ENCODE data around the gene ALOX12B. TPM values are rescaled to one million over a fixed set of nuclear protein-coding genes. Genes with fewer than 3 reads are reported as not detected.
A peak's percentile ranks its signal among the peaks of the same experiment; 100 is the strongest.

ALOX12B gene
- total and polyA plus RNA-seq, 2 donors (not counting 3 experiments of a cell fraction or from before 2014, with no cell fraction given) = not detected

GRCh38 chr17:8057691-8058114, 29.8 kb downstream of the ALOX12B start:
- H3K9me1 ChIP-seq (replicated peaks; ENCODE audit: control insufficient read depth, extremely low read depth, insufficient read depth, low read length) = no peaks in the 10 kb centered on the region
- H3K9me3 ChIP-seq (replicated peaks; ENCODE audit: control insufficient read depth, insufficient read depth, low read length) = no peaks in the 10 kb centered on the region
- H3K4me1 ChIP-seq (ENCODE audit: control insufficient read depth, extremely low read depth, insufficient read depth, low read length) = peaks cover 16% of the 10 kb centered on the region
- no peaks in the 10 kb centered on the region for H4K20me1 ChIP-seq (replicated peaks; ENCODE audit: control insufficient read depth, extremely low read depth, insufficient read depth, low read length)
- H2AFZ ChIP-seq (ENCODE audit: low read depth, low read length) = no peak overlapping the region
- CTCF ChIA-PET = interaction anchor here (0.6 to 11.0 kb wide), 38 partner anchors 11 to 468 kb away, joined by 3 to 191 read pairs (median 5); partner anchors contain the start of genes CNTROB, GUCY2D and RNF227
- peaks cover 28 to 38% of the 10 kb centered on the region in 2 experiments for H3K27me3 ChIP-seq (ENCODE audit: control insufficient read depth in 2 of 2, insufficient read depth in 2 of 2, low read length in 2 of 2)
- H3K9ac ChIP-seq (replicated peaks; ENCODE audit: extremely low read depth, insufficient read depth, low read length) = no peak overlapping the region
- POLR2A ChIA-PET = no interaction called here
- H3K27ac ChIP-seq (ENCODE audit: insufficient read depth, low read depth, low read length) = no peak overlapping the region
- FAIRE-seq (peak; percentile 82), DNase-seq (ENCODE audit: low read depth, low spot score) (peak; percentile 76)
- no TSS peak for BruUV-seq (replicated peaks)
- dilution Hi-C loops (cut with MboI; ENCODE audit: extremely low pct_ligation_motif_present, low sequenced_read_pairs) (no loop called here), intact Hi-C loops (cut with micrococcal nuclease) (loop anchor here (1.0 to 5.0 kb wide), 5 partner anchors 41 to 235 kb away; no protein-coding TSS in a partner anchor)
- no peak overlapping the region for H3K4me2 ChIP-seq (ENCODE audit: insufficient read depth, low read length)
- H3K79me2 ChIP-seq (ENCODE audit: control insufficient read depth, insufficient read depth, low read length) = no peaks in the 10 kb centered on the region
- H3K36me3 ChIP-seq (ENCODE audit: control insufficient read depth in 2 of 2, extremely low read depth in 1 of 2, insufficient read depth in 2 of 2, low read length in 2 of 2) = no peaks in the 10 kb centered on the region
- no peak overlapping the region for H3K4me3 ChIP-seq (replicated peaks in 1 of 3; ENCODE audit: insufficient read depth in 1 of 3, low read depth in 1 of 3, low read length in 3 of 3)
- TF ChIP-seq POLR2A (IDR thresholded peaks at IDR 0.05; ENCODE audit: low read depth, low read length) (no peak), FOS (IDR thresholded peaks at IDR 0.05; ENCODE audit: borderline replicate concordance, insufficient read depth, low read length) (no peak), MYC (IDR thresholded peaks at IDR 0.05; ENCODE audit: low read depth, low read length) (peak; percentile 71), EZH2 (IDR thresholded peaks at IDR 0.05; ENCODE audit: borderline replicate concordance, low read depth, low read length, severe bottlenecking) (peak; percentile 35)
- TF ChIP-seq, protein P1, sequence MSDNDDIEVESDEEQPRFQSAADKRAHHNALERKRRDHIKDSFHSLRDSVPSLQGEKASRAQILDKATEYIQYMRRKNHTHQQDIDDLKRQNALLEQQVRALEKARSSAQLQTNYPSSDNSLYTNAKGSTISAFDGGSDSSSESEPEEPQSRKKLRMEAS (IDR thresholded peaks at IDR 0.05; ENCODE audit: insufficient read depth, insufficient read length) = no peak
- TF ChIP-seq, protein P2, sequence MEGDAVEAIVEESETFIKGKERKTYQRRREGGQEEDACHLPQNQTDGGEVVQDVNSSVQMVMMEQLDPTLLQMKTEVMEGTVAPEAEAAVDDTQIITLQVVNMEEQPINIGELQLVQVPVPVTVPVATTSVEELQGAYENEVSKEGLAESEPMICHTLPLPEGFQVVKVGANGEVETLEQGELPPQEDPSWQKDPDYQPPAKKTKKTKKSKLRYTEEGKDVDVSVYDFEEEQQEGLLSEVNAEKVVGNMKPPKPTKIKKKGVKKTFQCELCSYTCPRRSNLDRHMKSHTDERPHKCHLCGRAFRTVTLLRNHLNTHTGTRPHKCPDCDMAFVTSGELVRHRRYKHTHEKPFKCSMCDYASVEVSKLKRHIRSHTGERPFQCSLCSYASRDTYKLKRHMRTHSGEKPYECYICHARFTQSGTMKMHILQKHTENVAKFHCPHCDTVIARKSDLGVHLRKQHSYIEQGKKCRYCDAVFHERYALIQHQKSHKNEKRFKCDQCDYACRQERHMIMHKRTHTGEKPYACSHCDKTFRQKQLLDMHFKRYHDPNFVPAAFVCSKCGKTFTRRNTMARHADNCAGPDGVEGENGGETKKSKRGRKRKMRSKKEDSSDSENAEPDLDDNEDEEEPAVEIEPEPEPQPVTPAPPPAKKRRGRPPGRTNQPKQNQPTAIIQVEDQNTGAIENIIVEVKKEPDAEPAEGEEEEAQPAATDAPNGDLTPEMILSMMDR (IDR thresholded peaks at IDR 0.05; ENCODE audit: extremely low read depth in 1 of 2, insufficient read depth in 1 of 2, low read depth in 1 of 2, low read length in 2 of 2) = peak; percentile 63 to 70
